ACHN (cell line): Measurements from ENCODE around the gene TAS2R14.

Source experiments
- DNase-seq: peaks from one replicate; pipeline ENCODE4 v3.0.0-alpha.2; 2015
- in situ Hi-C: cut with HindIII; loops from 2 replicates; pipeline ENCODE4 v1.10.0; 2017; ENCODE audit warnings: low sequenced_read_pairs, low pct_ligation_motif_present, low pct_unique_long_range_greater_than_20kb

Gene TAS2R14

DNA sequence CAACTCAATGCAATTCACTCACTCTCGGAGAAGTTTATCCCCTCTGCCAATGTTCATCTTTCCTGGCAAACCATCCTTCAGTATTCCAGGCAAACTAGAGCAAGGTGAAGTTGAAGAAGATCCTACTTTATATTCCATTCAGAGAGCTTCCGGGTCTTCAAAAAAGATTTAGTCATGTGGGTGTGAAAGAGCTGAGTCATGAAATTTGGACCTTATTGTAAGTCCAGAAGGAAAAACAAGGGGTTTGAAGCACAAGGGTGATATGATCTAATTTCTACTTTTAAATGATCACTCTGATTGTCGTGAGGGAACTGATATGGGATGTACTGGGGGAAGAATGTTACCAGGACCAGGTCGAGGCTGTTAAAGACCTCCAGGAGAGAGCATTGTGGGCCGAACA, 12.8 kb downstream of the TAS2R14 start:
- no peak for DNase-seq
- in situ Hi-C loops: no loop called here

DNA sequence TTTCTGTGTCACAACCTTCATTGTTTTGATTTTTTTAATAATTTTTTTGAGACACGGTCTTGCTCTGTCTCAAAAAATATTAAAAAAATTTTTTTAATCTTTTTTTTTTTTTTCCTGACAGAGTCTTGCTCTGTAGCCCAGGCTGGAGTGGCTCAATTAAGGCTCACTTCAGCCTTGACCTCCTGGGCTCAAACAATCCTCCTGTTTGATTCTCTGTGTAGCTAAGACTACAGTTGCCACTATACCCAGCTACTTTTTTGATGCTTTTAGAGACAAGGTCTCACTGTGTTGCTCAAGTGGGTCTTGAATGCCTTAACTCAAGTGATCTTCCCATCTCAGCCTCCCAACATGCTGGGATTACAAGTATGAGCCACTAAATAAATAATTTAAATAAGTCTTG, 19.3 kb downstream of the TAS2R14 start:
- DNase-seq: no peak
- in situ Hi-C loops: no loop called here

- in situ Hi-C loops: no loop called here
- DNase-seq: no peak
These were observed 28.7 kb downstream of the TAS2R14 start for GRCh38 chr12:10910380-10910779.

DNA sequence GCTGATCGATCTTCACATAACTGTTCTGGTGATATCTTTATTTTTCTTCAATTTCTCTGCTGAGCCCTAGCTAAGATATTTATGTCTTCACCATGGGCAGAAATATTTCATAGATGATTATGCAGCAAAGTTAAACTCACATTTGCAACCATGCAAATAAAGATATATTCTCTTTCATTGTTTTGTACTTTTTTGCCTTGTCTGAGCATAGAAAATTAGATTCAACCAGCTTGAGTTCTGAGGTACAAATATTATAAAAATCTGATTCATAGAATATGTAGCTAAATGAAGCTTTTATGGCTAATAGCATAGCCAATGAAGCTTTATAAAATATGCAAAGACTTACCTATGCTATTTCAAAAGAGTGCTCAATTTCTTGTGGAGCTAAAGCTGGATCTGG, 29.6 kb downstream of the TAS2R14 start, which contains the start of gene TAS2R13:
Gene TAS2R13 (minus strand): TSS at position 101 of the 400 bp plus-strand sequence. CDS start 264 bp downstream, outside the sequence.
- in situ Hi-C loops: no loop called here

DNA sequence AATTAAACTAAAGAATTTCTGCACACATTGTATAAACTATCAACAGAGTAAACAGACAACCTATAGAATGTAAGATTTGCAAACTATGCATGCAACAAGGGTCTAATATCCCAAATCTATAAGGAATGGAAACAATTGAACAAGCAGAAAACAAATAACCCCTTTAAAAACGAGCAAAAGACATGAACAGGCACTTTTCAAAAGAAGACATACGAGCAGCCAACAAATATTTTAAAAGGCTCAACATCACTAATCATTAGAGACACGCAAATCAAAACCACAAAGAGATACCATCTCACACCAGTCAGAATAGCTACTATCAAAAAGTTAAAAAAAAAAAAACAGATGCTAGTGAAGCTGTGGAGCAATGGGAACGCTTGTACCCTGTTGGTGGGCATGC, 34.4 kb downstream of the TAS2R14 start:
- in situ Hi-C loops: no loop called here
- DNase-seq: no peak

More for the DNA sequence above, 29.6 kb downstream of the TAS2R14 start, which contains the start of gene TAS2R13:
- DNase-seq: no peak

GRCh38 chr12:10901427-10901826, 37.6 kb downstream of the TAS2R14 start:
- in situ Hi-C loops: no loop called here
- DNase-seq: no peak

DNA sequence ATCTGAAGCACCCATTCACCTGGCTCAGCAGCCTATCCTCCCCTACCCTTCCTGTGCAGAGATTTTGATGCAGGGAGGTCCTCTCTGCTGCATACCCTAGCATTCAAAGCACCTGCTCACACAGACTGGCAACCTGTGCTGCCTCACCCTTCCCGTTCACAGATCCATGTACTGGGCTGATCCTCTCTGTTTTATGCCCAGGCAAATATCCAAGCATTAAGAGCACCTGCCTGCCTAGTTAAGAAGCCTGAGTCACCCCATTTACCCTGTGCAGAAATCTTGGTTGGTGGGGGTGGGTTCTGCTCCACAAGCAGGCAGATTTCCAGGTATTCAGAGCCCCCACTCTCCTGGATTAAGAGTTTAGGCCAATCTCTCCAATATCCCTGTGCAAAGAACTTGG, 38.1 kb downstream of the TAS2R14 start:
- no peak for DNase-seq
- in situ Hi-C loops: no loop called here

- in situ Hi-C loops: no loop called here
- no peak for DNase-seq
These were observed 38.5 kb downstream of the TAS2R14 start for GRCh38 chr12:10900530-10900929.

DNA sequence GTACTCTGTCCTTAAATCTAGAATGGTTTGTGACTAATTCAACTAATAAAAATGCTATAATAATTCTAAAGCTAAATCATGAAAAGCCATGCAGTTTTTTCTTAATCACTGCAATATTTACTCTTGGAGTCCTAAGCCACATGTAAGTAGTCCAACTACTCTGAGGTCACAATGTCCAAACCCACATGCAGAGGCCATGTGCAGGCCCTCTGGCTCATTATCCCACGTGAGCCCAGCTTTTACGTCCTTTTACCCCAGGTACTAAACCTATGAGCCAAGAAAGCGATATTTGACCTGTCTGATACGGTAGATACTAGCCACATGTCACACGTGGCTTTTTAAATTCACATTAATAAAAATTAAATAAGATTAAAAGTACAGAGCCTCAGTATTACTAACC, 42.2 kb downstream of the TAS2R14 start:
- in situ Hi-C loops: no loop called here
- DNase-seq: no peak

- no peak for DNase-seq
- in situ Hi-C loops: no loop called here
These were observed 47.1 kb downstream of the TAS2R14 start for GRCh38 chr12:10891937-10892336.

DNA sequence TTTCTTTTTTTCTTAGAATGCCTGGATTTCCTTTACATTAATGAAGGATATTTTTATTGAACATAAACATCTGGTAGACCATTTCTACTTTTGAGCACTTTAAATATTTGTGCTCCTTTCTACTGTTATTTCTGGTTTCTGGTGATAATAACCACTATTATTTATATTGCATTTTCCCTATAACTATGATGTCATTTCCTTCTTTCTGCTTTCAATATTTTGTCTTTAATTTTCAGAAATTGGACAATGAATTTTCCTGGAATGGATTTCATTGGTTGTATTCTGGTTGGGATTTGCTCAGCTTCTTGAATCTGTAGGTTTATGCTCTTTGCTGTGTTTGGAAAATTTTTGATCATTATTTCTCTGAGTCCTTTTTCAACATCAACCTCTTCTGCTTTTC, 49.8 kb downstream of the TAS2R14 start:
- in situ Hi-C loops: no loop called here
- no peak for DNase-seq
